Measurements from ENCODE around the gene CCDC127.

GRCh38 chr5:181566-181965, 36.4 kb downstream of the CCDC127 start:
- TF ChIP-seq CTCF (IDR thresholded peaks at IDR 0.05) = no peak
- TF ChIP-seq POLR2A (IDR thresholded peaks at IDR 0.05) = no peak
